Thoracic aorta (tissue), 2 donors: ENCODE measurements around the gene RPSA. TPM values are rescaled to one million over a fixed set of nuclear protein-coding genes. Genes with fewer than 3 reads are reported as not detected.

Experiments used
- ATAC-seq: fragments of 150-250 bp; one replicate; pipeline ENCODE4 v1.8.0; 2017; ENCODE audit warnings: low read depth; ENCODE audit not compliant: insufficient number of reproducible peaks, low FRiP score
- DNase-seq: peaks from one replicate; pipeline ENCODE4 v3.0.0-alpha.2; 2020; ENCODE audit warnings: low spot score
- H3K27ac ChIP-seq, 2 donors: fragments of 200-600 bp; sonication (generic); 1 replicate in 1 of 2; 2 replicates in 1 of 2; pipeline ENCODE4 v1.5.1; 2016; ENCODE audit warnings: mild to moderate bottlenecking in 2 of 2, moderate library complexity in 2 of 2
- H3K27me3 ChIP-seq: fragments of 200-600 bp; sonication (generic); replicated peaks from 2 replicates; pipeline ENCODE4 v1.6.0; 2016; ENCODE audit warnings: mild to moderate bottlenecking; ENCODE audit not compliant: insufficient read depth
- H3K36me3 ChIP-seq: fragments of 200-600 bp; sonication (generic); one replicate; pipeline ENCODE4 v1.5.1; 2016
- H3K4me1 ChIP-seq, 2 donors: fragments of 200-600 bp; sonication (generic); 1 replicate in 1 of 2; 2 replicates in 1 of 2; pipeline versions ENCODE4 v1.5.1 to v1.6.0; 2016; ENCODE audit warnings: low read depth in 2 of 2, mild to moderate bottlenecking in 1 of 2; ENCODE audit not compliant: control insufficient read depth in 1 of 2
- H3K4me3 ChIP-seq: fragments of 200-600 bp; sonication (generic); 2 replicates; pipeline ENCODE4 v1.5.1; 2016; ENCODE audit warnings: mild to moderate bottlenecking
- H3K9me3 ChIP-seq: fragments of 200-600 bp; sonication (generic); 2 replicates; pipeline ENCODE4 v1.5.1; 2016
- total RNA-seq, 2 donors: library from RNA; depleted of rRNA; stranded (reverse); fragments of >200 nt; gene quantifications; one replicate each; pipeline versions ENCODE4 v1.1.0 to v1.2.3, GENCODE V29; 2016
- TF ChIP-seq, protein P1 (sequence below): fragments of 200-600 bp; sonication (generic); IDR thresholded peaks from one replicate; pipeline ENCODE4 v1.5.1; 2019; ENCODE audit warnings: antibody characterized with exemption

RPSA gene
- total RNA-seq, 2 donors from 2014 or later: 429 to 480 TPM

DNA sequence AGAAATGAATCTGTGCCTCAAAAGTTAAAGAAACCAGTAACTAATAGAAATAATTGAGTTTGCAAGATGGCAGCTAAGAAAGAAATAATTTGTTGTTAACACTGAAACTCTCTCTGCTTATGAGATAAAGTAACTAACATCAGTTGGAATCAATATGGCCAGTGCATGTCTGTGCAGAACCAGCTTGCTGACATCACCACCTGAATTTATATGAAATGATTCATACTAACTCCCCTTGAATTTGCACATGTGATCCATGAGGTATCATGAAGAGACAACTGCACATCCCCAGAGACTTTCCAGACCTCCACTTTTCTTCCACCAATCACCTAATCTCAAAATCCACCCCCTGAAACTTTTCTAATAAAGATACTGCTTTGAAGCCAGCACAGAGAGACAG, 33.7 kb upstream of the RPSA start:
- no peaks in the 10 kb centered on the region for H3K36me3 ChIP-seq
- ATAC-seq (no peak), DNase-seq (no peak)
- no peak overlapping the region for H3K4me3 ChIP-seq
- no peaks in the 10 kb centered on the region for H3K4me1 ChIP-seq
- H3K9me3 ChIP-seq: no peaks in the 10 kb centered on the region
- no peak overlapping the region for H3K27ac ChIP-seq
- H3K27me3 ChIP-seq: no peaks in the 10 kb centered on the region
- TF ChIP-seq, protein P1, sequence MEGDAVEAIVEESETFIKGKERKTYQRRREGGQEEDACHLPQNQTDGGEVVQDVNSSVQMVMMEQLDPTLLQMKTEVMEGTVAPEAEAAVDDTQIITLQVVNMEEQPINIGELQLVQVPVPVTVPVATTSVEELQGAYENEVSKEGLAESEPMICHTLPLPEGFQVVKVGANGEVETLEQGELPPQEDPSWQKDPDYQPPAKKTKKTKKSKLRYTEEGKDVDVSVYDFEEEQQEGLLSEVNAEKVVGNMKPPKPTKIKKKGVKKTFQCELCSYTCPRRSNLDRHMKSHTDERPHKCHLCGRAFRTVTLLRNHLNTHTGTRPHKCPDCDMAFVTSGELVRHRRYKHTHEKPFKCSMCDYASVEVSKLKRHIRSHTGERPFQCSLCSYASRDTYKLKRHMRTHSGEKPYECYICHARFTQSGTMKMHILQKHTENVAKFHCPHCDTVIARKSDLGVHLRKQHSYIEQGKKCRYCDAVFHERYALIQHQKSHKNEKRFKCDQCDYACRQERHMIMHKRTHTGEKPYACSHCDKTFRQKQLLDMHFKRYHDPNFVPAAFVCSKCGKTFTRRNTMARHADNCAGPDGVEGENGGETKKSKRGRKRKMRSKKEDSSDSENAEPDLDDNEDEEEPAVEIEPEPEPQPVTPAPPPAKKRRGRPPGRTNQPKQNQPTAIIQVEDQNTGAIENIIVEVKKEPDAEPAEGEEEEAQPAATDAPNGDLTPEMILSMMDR: no peak

DNA sequence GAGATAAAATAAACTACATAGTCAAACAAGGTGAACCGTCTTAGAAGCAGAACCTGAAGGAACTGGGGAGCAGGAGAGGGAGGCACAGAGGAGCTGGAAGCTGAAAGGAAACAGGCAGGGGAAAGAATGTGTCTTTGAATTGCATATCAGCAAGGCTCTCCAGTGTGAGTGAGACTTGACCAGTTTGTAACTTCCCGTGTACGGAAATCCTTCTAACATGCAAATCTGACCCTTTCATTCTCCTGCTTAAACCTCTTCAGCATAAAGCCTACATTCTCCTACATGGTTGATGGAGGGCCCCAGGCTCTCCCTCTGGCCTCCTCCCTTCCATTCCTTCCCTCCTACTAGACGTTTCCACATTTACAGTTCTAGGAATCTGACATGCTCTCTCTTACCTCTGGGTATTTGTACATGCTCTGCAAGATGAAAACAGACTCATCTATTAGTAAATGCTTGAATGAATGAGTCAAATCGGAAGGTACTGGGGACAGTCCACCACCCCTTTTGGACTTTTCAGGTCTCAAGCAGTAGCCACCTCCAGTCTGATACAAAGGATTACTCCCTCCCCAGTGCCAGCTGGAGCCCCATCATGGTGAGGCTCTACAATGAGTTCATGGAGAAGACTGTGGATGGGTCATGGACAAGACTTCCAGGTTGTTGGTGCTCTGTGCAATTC, 29.4 kb upstream of the RPSA start:
- DNase-seq: no peak
- H3K27me3 ChIP-seq: no peaks in the 10 kb centered on the region
- no peaks in the 10 kb centered on the region for H3K9me3 ChIP-seq
- ATAC-seq: no peak
- TF ChIP-seq, protein P1: no peak
- H3K4me3 ChIP-seq: no peak overlapping the region
- H3K4me1 ChIP-seq: no peaks in the 10 kb centered on the region
- no peak overlapping the region for H3K27ac ChIP-seq
- H3K36me3 ChIP-seq: no peaks in the 10 kb centered on the region

DNA sequence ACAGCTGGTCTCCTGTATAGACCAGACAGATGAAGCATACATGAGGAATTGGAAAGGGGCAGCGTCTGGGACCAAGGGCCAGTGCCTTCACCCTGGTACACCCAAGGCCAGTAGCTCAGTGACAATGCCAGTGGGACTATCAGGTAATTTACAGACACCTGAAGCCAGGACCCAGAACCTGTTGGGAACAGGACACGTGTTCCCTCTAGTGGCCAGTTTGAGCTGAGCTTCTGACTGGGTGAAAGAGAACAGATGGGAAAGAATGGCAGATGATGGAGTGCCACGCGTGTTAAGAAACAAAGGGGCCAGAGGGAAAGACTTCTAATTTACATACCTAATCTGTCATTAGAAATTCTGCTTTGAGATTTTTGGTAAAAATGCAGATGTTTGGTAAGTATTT, 28.4 kb upstream of the RPSA start:
- no peak for ATAC-seq
- DNase-seq: no peak
- TF ChIP-seq, protein P1: peak; percentile 24
- H3K27me3 ChIP-seq: no peaks in the 10 kb centered on the region
- no peaks in the 10 kb centered on the region for H3K9me3 ChIP-seq
- H3K36me3 ChIP-seq: no peaks in the 10 kb centered on the region
- no peak overlapping the region for H3K4me3 ChIP-seq
- no peak overlapping the region for H3K27ac ChIP-seq
- H3K4me1 ChIP-seq: peaks cover 5 to 6% of the 10 kb centered on the region in 2 donors

DNA sequence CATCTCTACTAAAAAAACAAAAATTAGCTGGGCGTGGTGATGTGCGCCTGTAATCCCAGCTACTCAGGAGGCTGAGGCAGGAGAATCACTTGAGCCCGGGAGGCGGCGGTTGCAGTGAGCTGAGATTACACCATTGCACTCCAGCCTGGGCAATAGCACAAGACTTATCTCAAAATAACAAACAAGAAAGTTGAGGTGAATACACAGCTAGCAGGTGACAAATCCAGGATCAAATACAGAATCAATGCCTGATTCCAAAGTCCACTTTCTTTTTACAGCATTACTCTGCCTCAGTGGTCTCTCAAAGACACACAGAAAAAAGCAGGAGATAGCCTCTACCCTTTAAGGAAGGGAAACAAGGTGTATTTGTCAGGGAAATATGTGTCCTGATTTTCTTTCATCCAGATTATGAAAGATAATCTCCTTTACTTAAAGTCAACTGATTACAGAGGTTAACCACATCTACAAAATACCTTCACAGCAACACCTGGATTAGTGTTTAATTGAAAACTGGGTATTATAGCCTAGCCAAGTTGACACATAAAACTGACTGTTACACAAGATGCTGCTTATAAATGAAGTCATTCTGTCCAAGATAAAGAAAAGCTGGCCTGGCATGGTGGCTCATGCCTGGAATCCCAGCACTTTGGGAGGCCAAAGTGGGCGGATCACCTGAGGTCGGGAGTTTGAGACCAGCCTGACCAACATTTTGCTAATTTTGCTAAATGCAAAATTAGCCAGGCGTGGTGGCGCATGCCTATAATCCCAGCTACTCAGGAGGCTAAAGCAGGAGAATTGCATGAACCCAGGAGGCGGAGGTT, 27.4 kb upstream of the RPSA start:
- Histone ChIP-seq H3K4me1 (peaks cover 5 to 6% of the 10 kb centered on the region in 2 donors), H3K36me3 (no peaks in the 10 kb centered on the region), H3K27ac (no peak overlapping the region), H3K4me3 (no peak overlapping the region), H3K27me3 (no peaks in the 10 kb centered on the region), H3K9me3 (no peaks in the 10 kb centered on the region)
- TF ChIP-seq, protein P1: no peak
- DNase-seq (no peak), ATAC-seq (no peak)

DNA sequence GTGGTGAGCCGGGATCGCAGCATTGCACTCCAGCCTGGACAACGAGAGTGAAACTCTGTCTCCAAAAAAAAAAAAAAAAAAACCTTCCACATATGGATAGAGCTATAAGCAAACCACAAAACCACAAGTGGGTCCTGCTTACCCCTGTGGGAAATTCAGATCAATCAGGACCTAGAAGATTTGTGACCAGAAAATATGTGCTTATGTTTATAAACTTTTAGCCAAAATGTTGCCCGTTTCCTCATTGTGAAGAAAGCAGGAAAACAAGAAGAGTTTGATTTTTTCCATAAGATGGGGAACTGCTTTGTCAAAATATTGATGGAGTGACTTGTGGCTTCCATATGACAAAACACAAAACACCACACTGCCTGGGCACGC, 26.8 kb upstream of the RPSA start:
- ATAC-seq: no peak

More for the DNA sequence above, 26.8 kb upstream of the RPSA start:
- Histone ChIP-seq H3K4me1 (peaks cover 6 to 9% of the 10 kb centered on the region in 2 donors), H3K36me3 (no peaks in the 10 kb centered on the region), H3K27ac (no peak overlapping the region), H3K4me3 (no peak overlapping the region), H3K9me3 (no peaks in the 10 kb centered on the region), H3K27me3 (no peaks in the 10 kb centered on the region)
- no peak for DNase-seq
- TF ChIP-seq, protein P1: no peak
